Measurements from ENCODE around the gene MAPK8. TPM values are rescaled to one million over a fixed set of nuclear protein-coding genes. Genes with fewer than 3 reads are reported as not detected.

The MAPK8 gene
- total and polyA plus RNA-seq, 8 donors: 1.2 to 85.0 (median 22.3) TPM

DNA sequence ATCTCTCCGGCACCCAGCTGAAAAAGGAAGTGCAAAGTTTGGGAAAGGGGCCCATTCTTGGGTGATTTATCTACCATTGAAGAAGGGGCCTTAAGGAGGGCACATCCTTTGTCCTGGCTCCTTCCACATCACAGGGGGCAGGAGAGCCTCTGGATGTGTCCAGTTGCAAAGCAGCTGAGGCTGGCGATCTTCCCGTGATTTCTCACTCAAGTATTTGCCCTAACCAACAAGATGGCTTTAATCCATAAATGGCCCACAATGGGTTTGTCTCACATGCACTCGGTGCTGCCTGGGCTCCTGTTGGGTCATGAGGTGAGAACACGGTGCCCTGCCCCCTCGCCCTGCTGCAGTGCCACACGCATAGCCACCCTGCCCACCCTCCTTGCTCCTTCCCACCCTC lies 17.8 kb upstream of the MAPK8 start:
- peaks cover 0 to 10% (median 0%) of the 10 kb centered on the region in 3 donors for H3K27me3 ChIP-seq
- H3K9me3 ChIP-seq: peaks cover 0 to 8% (median 6%) of the 10 kb centered on the region in 4 donors
- no peak for TF ChIP-seq CTCF (IDR thresholded peaks at IDR 0.05)
- no peak for TF ChIP-seq POLR2A (IDR thresholded peaks at IDR 0.05)
- TF ChIP-seq POLR2AphosphoS5 (IDR thresholded peaks at IDR 0.05): no peak
- no peak for TF ChIP-seq EP300 (IDR thresholded peaks at IDR 0.05)
- DNase-seq: no peak
- WGBS, 5 donors: 85 to 95% (median 89%) methylated on average over 7 of the region's 7 CpGs
- intact Hi-C loops (cut with DNase I; ENCODE audit: low total_unique reads): no loop called here
- H3K4me1 ChIP-seq: peaks cover 0 to 21% (median 9%) of the 10 kb centered on the region in 4 donors
- no peak overlapping the region for H3K4me3 ChIP-seq
- no peak overlapping the region for H3K27ac ChIP-seq
- H3K36me3 ChIP-seq: no peaks in the 10 kb centered on the region

DNA sequence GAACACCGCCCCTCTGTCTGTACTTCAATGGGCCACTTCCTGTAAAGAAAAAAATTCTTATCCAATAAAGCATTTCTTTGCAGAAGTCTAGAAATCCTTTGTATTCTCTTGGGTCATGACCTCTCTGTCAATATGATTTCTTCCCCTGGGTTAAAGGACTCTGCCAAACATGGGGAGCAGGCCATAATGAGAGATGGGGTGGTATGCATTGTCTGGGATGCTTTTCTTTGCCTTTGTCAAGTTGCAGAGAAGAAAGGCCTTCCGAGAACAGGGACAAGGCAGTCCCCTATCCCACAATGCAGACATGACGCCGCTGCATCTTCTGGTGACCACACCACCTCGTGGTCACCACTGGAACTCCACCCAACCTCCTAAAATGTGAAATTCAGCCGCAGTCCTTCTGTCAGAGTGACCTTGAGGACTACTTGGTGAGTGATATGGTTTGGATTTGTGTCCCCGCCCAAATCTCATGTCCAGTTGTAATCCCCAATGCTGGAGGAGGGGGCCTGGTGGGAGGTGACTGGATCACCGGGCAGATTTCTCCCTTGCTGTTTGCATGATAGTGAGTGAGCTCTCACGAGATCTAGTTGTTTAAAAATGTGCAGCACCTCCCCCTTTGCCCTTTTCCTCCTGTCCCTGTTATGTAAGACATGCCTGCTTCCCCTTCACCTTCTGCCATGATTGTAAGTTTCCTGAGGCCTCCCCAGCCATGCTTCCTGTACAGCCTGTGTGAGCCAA lies 16.8 kb upstream of the MAPK8 start:
- intact Hi-C loops (cut with DNase I; ENCODE audit: low total_unique reads): no loop called here
- H3K27ac ChIP-seq: no peak overlapping the region
- peaks cover 0 to 21% (median 9%) of the 10 kb centered on the region in 4 donors for H3K4me1 ChIP-seq
- peak; percentile 66 to 79 for DNase-seq
- no peak overlapping the region for H3K4me3 ChIP-seq
- H3K27me3 ChIP-seq: peaks cover 0 to 2% (median 0%) of the 10 kb centered on the region in 3 donors
- 17 to 30% (median 19%) methylated on average over 8 to 9 of the region's 9 CpGs for WGBS, 5 donors
- H3K9me3 ChIP-seq: no peaks in the 10 kb centered on the region
- H3K36me3 ChIP-seq: no peaks in the 10 kb centered on the region
- no peak for TF ChIP-seq POLR2AphosphoS5 (IDR thresholded peaks at IDR 0.05)
- TF ChIP-seq CTCF (IDR thresholded peaks at IDR 0.05): peak in 5 of 7 experiments; percentile 65 to 81 (median 78)

GRCh38 chr10:48290286-48290685 lies 16.2 kb upstream of the MAPK8 start:
- Histone ChIP-seq H3K36me3 (no peaks in the 10 kb centered on the region), H3K27me3 (no peaks in the 10 kb centered on the region), H3K4me1 (peaks cover 0 to 21% (median 9%) of the 10 kb centered on the region in 4 donors), H3K9me3 (no peaks in the 10 kb centered on the region), H3K27ac (no peak overlapping the region), H3K4me3 (no peak overlapping the region)
- 89 to 94% (median 92%) methylated on average over 9 of the region's 9 CpGs for WGBS, 5 donors
- no peak for DNase-seq
- TF ChIP-seq CTCF (IDR thresholded peaks at IDR 0.05) (no peak), POLR2A (IDR thresholded peaks at IDR 0.05) (no peak), EP300 (IDR thresholded peaks at IDR 0.05) (no peak), POLR2AphosphoS5 (IDR thresholded peaks at IDR 0.05) (no peak)
- intact Hi-C loops (cut with DNase I; ENCODE audit: low total_unique reads): no loop called here

- Histone ChIP-seq H3K4me3 (no peak overlapping the region), H3K36me3 (no peaks in the 10 kb centered on the region), H3K4me1 (peaks cover 0 to 21% (median 9%) of the 10 kb centered on the region in 4 donors), H3K9me3 (no peaks in the 10 kb centered on the region), H3K27me3 (no peaks in the 10 kb centered on the region), H3K27ac (no peak overlapping the region)
- 50 to 58% (median 54%) methylated on average over 3 of the region's 3 CpGs for WGBS, 5 donors
- no peak for DNase-seq
- TF ChIP-seq POLR2A (IDR thresholded peaks at IDR 0.05) (no peak), EP300 (IDR thresholded peaks at IDR 0.05) (no peak), CTCF (IDR thresholded peaks at IDR 0.05) (no peak)
- intact Hi-C loops (cut with DNase I; ENCODE audit: low total_unique reads): no loop called here
Measured at GRCh38 chr10:48291190-48291589, 15.3 kb upstream of the MAPK8 start.
